GM18858 (cell line): Measurements from ENCODE around the gene CMBL.
"Not testable (repeated sequence)": the region's sequence is repeated elsewhere in the genome, so short reads cannot be mapped to it uniquely, and the experiment has no call there.

Experiments
- ATAC-seq: cut with Tn5 transposase; IDR thresholded peaks from one replicate; pipeline ENCODE4 v1.9.1; 2021; ENCODE audit not compliant: unreplicated experiment

The CMBL gene

DNA sequence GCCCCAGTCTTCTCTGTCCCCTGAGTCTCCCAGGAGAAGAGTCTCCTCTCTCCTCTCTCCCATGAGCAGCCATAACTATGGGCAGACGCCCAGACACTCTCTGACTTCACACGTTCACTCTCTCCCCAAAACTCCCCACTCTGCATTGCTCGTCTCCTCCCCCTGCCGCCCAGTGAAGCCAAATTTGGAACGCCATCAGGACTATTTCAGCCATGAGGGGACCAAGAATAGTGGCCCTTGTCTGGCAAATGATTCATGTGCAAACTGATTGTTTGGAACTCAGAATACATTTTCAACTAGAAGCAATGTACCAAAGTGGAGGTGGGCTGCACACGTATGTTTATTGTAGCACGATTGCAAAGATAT lies 20.9 kb downstream of the CMBL start:
- ATAC-seq = no peak

DNA sequence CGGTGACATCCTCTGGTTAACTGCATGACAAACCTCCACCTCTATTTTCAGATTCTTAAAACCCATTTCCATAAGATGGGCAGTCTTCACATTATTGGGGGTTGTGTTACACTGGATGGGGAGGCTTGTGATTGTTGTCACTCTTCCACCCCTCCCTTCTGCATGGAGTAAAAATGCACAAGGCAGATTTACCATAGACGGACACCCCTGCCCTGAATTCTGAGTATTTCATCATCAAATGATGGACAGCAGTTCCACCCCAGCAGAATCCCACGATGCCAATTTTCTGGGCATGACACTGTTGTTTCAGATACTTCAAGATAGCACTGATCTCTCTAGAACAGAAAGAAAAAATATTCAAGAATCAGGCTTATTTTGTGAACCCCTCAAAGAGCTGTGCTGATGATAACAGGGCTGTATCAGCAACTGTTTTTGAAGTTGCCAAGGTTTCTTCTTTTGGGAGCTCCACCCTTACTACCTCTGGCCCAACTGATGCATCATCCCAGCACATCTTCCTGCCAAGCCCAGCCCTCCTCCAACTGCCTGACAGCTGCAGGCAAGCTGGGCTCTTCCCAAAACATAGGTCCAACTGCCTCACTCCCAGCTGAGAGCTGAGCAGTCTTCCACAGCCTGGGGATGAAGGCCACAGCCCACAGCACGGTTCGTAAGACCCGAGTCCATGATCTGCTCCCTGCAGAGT lies 21.4 kb downstream of the CMBL start:
- no peak for ATAC-seq

DNA sequence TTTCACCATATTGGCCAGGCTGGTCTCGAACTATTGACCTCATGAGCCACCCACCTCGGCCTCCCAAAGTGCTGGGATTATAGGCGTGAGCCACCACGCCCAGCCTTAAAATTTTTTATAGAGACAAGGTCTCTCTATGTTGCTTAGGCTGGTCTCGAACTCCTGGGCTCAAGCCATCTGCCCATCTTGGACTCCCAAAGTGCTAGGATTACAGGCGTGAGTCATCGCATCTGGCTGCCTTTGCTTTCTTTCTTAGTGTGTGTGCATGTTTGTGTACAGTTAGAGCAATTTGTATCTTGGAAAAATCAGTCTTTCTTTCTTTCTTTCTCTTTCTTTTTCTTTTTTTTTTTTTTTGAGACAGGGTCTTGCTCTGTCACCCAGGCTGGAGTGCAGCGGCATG lies 22.3 kb downstream of the CMBL start:
- not testable (repeated sequence) for ATAC-seq

DNA sequence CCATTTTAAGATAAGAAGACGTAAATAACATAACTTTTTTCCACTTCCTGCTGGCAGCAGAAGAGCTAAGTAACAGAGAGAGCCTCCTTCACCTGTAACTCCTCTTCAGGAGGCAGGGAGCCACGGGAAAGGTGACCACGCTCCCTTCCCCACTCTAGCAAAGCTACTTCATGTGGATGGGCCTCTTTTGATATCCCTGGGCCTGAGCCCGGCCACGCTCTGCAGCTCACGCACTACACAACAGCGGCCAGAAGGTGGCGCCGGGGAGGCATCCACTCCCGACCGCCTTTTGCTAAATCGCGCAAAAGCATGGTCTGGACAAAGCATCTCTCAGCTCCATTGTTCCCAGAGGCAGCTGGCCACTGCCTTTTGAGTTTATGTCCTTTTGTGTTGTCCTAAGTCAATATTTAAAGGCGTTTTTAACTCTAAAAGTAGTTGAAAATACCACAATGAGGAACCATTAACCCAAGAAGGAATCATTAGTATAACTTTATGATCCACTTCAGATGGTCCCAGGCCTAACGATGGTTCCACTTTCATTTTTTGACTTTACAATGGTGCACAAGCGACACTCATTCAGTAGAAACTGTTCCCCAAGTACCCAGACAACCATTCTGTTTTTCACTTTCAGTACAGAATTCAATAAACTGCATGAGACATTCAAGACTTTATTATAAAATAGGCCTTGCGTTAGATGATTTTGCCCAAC lies 23.6 kb downstream of the CMBL start:
- ATAC-seq = peak; percentile 92

DNA sequence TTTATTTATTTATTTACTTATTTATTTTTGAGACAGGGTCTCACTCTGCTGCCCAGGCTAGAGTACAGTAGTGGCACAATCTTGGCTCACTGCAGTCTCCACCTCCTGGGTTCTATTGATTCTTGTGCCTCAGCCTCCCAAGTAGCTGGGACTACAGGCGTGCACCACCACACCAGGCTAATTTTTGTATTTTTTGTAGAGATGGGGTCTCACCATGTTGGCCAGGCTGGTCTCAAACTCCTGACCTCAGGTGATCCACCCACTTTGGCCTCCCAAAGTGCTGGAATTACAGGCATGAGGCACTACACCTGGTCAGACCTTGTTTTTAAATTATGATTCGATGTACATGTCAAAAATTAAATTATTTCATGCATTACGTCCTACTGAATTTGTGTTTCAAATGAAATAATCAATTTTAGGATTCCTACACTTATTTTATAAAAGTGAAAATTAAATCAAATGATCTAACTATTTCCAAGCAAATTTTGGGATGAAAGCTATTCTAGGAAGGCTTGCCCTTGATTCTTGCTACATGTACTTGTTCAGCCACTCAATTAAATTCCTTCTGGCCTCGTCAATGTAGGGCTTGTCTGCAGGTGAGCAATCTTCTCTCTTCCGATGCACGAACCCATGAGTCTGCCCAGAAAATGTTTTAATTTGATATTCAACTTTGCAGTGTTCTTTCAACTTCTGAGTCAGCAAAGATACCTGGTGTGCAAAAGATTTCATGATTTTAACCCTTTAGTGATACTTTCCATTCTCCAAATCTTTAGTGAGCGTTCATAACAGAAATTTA lies 27.6 kb downstream of the CMBL start:
- ATAC-seq = no peak

DNA sequence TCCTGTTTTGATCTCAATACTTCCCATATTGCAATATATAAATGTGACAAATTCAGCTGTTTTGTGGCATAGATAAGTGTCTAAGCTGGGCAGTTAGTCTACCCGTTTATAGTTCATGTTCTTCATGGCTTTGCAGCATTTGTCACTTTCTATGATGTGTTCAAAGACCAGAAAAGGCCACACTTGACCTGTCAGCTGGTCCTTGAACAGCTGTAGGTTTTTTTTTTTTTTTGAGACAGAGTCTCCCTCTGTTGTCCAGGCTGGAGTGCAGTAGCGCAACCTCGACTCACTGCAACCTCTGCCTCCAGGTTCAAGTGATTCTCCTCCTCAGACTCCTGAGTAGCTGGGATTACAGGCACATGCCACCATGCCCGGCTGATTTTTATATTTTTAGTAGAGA lies 28.4 kb downstream of the CMBL start:
- ATAC-seq = no peak

DNA sequence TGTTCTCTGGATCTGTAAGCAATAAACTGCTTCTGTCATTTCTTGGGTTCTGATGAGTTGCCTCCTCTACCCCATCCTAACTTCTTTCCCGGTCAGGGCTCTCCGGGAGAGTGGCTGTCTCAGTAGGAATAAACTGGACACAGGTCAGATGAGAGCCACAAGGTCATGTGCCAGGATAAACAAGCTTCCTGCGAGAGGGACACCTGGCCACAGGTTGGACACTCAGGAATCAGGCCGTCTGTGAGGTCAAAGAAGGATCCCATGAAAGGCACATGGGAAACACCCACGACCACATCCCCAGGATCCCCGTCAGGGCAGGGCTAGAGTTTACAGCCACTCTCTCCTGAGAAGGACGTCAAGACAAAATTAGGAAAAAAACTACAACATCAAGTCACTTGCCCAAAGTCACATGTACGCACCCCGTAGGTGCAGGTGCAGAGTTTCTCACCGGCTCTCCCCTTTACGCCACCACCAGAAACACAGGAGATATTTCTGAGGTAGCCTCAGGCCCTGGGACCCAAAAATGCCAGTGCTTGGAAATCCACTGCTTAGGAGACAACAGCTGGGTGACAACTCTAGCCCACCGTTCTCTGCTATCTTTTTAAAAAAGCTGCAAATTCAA lies 28.9 kb downstream of the CMBL start:
- no peak for ATAC-seq

DNA sequence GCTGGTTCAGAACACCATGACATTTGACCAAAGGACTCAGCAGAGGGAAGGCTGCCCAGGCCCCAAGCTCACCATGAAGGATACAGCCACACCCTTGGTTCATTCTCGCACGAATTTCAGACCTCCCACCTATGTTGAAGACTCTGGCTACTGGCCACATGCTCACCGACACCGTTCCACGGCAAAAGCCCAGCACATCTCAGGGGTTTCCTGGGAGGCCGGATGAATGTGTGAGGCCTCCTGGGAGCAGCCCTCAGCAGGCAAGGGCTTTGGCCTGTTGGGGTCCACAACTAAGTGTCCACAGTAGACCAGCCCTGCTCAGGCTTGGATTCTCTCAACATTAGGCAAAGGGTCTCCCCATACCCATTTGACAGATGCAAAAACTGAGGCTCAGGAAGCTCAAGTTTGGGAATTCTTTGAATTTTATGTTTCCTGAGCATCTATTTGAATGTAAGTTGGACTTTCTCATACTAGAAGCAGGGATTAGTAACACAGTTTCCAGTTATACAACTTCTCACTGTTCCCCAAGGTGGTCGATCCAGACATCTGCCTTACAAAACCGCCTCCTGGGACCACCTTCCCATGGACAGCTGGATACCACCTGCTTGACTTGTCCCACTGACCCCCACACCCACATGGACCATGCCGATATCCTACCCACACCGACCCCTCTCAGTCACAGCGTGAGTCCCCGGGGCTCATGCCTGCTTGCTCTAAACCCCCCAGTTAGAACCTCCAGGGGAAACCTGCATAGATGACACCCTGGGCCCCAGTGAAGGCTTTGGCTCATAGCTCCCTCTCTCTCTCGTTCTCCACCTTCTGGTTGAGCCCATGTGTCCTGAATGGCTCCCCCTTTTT lies 29.7 kb downstream of the CMBL start:
- no peak for ATAC-seq

DNA sequence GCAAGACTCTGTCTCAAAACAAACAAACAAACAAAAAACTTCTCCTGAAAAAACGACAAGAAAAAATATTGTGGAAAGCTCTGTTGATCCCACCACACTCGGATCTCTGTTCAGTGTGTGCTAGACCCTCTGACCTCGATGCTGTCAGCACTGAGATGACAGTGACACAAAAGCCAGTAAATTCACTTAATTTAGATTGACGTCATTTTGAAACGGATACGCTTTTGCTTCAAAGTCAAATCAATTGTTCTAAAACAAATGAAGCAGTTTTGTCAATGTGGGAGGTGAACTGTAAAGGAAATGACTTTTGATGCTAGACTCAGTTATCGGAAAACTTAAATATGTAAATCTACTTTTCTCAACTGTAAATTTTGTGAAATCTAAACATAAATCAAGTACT lies 31.0 kb downstream of the CMBL start:
- no peak for ATAC-seq

DNA sequence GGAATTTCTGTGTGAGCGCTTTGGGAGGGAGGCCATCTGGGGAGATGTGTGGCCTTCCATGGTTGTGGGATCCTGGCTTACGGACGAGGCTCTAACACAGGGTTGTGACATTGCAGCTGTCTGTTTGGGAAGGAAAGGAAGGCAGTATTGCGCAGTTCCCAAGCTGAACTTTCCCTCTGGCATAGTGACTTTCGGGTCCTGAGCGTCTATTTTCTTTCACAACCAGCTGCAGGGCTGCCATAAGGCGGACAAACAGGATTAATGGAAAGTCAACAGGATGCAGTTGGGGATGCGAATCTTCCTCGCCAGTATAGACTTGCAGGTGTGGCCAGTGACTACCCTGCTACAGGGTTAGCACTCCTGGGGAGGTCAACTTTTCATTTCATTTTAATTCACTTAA lies 31.7 kb downstream of the CMBL start:
- ATAC-seq = no peak

DNA sequence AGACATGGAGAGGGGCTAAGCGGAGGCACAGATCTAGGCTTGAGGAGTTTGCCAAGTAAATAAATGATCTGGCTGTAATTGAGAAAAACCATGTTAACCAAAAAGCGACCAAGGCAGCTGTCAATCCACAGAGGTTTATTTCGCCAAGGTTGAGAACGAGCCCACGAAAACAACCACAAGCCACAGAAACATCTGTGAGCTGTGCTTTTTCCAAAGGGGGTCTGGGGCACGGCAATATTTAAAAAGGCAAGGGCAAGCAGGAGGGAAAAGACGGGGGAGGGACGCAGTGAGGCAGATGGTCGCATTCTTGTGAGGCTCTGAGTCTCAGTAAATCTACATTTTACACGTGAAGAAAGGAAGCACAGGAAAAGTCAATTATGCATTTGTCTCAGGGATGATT lies 32.2 kb downstream of the CMBL start:
- no peak for ATAC-seq

DNA sequence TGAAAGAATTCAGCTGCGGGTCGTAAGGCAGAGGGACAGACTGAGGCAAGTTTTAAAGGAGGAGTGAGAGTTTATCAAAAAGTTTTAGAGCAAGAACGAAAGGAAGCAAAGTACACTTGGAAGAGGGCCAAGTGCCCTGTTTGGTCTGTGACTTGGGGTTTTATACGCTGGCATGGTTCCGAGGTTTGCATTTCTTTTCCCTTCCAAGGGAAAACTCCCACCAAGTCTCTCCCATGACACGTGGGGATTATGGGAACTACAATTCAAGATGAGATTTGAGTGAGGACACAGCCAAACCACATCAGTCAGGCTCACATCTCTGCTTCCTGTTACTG lies 34.9 kb downstream of the CMBL start:
- ATAC-seq = not testable (repeated sequence)

DNA sequence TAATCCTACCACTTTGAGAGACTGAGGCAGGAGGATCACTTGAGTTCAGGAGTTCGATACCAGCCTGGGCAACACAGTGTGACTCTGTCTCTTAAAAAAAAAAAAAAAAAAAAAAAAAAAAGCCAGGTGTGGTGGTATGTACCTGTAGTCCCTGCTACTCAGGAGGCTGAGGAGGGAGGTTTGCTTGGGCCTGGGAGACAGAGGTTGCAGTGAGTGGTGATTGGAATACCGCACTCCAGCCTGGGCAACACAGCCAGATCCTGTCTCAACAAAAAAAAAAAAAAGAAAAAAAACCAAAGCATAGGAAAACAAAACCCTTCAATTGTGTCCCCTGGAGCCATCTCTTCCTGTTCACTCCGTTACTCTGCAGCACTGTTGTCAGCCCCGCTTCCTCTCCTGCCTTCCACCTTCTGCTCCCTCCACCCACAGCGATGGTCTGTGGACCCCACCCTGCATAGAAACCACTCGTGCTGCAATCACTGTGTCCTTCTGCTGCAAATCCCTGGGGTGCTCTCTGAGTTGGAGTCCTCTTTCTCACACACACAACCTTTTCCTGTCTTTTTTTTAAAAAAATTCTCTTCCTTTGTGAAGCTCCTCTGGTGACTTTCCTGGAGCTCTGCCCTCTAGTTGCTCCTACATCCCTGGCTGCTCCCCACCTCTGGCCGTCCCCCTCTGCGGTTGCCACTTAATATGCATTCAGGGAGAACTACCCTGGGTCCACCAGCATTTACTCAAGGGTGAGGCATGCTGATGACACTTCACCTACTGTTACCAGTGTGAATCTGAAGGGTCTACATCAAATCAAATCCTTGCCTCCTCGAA lies 35.4 kb downstream of the CMBL start:
- ATAC-seq = no peak

DNA sequence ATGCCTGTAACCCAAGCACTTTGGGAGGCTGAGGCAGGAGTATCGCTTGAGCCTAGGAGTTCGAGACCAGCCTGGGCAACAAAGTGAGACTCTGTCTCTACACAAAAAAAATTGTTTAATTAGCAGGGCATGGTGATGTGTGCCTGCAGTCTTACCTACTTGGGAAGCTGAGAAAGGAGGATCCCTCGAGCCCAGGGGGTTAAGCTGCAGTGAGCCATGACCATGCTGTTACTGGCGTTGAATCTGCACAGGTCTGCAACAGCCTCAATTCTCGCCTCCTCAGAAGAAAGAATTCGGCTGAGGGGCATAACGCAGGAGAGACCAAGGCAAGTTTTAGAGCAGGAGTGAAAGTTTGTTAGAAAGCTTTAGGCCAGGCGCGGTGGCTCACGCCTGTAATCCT lies 39.6 kb downstream of the CMBL start:
- ATAC-seq = no peak

DNA sequence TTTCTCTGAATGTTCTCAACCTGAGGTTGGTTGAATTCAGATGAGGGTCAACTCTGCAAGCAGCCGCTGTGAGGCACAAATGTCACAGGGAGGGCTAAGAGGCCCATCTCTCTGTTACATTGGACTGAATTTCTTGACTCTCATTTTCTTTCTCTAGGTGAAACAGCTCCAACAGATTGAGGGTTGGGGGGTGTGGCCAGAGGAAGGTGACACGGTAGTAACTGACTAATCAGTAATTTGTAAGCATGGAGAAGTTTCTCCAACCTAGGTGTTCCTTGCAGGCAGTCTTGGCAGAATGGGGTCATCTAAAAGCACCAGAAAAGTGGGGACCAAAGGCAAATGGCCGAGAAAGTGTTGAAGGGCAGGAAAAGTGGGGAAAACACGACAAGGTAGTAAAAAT lies 40.9 kb downstream of the CMBL start:
- no peak for ATAC-seq

DNA sequence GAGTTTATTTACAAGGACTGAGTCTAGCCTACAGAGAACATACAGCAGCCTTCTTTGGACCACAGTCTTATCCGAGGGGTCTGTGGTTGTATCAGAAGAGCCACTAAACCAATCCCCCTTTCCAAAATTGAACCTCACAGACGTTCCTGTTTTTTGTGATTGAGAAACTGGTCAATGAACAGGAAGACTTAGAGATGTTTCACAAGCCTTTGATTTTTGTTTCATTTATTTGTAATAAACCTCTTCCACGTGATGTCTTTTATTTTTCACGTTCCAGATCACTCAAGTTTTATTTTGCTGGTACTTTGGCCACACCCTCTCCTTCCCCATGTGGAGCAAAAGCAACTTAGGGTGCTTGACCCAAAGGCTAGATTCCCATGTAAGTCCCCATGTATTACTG lies 41.6 kb downstream of the CMBL start:
- ATAC-seq = no peak

DNA sequence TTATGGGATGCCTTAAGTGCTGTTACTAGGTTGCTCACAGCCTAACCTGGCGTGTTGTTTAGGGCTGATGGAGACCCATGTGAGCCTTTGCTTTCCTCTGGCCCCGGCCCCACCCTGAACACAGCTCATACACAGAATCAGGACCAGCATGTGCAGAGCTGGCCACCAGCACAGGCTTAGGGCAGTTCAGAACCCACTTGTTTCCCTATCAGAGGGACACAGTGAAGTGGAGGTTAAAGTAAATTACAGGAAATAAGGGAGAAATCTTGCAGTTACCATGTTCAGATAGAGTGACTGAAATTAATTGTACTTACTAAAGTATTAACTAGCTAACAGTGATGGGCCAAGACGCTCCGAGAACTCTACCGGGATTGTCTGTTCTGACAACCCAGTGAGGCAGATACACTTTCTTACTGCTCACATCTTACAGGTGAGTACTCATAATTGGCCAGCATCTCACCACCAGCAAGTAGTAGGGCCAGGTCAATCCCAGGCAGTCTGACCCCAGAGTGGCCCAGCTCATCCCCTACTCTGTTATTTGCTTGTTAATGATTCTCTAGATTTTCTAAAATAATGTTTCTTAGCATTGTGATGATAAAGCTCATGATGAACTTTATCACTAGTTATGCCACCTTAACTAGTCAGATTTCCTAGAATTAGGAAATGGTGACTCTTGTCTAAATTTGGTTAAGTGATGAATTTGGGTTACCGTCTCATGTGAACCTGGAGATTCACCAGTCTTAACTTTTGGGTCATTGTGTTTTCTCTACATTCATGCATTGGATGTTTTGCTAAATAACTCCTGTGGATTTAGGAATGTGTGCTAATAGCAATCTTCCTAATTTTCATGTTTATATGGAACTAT lies 42.2 kb downstream of the CMBL start:
- ATAC-seq = no peak

DNA sequence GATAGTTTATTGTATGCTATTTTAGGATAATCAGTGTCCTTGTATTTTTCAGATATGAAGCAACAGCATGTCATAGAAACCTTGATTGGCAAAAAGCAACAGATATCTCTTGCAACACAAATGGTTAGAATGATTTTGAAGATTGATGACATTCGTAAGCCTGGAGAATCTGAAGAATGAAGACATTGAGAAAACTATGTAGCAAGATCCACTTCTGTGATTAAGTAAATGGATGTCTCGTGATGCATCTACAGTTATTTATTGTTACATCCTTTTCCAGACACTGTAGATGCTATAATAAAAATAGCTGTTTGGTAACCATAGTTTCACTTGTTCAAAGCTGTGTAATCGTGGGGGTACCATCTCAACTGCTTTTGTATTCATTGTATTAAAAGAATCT lies 43.1 kb downstream of the CMBL start:
- no peak for ATAC-seq

DNA sequence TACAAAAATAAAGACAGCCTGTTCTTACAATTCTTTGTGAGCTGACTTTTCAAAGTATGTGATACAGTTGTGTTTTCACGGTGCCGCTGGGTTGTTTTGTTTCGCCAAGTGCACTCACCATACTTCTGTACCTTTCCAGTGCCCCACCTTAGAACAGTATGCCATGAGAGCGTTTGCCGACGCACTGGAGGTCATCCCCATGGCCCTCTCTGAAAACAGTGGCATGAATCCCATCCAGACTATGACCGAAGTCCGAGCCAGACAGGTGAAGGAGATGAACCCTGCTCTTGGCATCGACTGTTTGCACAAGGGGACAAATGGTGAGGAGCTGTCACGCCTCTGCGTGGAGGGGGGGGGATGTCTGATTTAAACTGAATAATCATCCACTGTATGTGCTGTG lies 44.7 kb downstream of the CMBL start:
- no peak for ATAC-seq
